GM18870 (cell line): Measurements from ENCODE around the gene RGL3.
"Not testable (repeated sequence)": the region's sequence is repeated elsewhere in the genome, so short reads cannot be mapped to it uniquely, and the experiment has no call there.

Experiments used
- ATAC-seq: cut with Tn5 transposase; IDR thresholded peaks from one replicate; pipeline ENCODE4 v1.9.1; 2021; ENCODE audit warnings: moderate library complexity; ENCODE audit not compliant: unreplicated experiment

The RGL3 gene, protein sequence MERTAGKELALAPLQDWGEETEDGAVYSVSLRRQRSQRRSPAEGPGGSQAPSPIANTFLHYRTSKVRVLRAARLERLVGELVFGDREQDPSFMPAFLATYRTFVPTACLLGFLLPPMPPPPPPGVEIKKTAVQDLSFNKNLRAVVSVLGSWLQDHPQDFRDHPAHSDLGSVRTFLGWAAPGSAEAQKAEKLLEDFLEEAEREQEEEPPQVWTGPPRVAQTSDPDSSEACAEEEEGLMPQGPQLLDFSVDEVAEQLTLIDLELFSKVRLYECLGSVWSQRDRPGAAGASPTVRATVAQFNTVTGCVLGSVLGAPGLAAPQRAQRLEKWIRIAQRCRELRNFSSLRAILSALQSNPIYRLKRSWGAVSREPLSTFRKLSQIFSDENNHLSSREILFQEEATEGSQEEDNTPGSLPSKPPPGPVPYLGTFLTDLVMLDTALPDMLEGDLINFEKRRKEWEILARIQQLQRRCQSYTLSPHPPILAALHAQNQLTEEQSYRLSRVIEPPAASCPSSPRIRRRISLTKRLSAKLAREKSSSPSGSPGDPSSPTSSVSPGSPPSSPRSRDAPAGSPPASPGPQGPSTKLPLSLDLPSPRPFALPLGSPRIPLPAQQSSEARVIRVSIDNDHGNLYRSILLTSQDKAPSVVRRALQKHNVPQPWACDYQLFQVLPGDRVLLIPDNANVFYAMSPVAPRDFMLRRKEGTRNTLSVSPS

DNA sequence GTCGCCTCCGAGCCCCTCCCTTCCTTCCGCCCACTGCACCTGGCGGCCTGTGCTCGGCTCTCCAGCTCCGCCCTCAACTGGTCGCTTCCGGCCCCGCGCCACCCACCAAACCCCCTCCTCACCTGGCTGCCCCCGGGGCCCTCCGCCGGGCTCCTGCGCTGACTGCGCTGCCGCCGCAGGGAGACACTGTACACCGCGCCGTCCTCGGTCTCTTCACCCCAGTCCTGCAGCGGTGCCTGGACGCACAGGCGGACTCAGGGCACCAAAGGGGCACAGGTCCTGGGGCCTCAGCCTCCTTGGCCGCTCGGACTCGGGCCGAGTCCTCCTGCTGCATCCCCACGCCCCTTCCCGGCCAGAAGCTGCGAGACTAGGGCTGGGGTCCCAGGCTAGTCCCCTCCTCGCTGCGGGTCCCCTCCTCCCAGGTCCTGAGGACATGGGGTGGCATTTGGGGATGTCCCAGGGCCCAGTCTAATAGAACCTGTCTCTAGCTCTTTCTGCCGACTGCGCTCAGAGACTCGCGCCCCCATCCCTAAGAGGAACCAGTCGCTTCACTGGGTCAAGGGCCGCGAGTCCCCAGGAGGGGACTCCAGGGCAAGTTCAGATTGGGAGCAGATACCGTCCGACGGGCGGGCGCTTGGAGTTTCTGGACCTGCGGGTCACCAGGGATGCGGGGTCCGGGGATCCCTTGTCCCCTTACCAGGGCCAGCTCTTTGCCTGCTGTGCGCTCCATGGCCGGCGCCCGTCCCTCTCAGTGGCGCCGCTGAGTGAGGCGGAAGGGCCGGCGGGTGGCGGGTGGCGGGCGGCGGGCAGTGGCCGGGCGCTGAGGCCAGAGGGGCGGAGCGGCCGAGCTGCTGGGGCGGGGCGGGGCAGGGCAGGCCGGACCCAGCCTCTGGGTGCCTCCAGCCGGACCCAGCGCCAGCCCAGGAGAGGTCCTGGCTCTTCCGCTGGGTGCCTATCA lies at the start of gene RGL3:
Gene RGL3 (minus strand): TSS at position 766 of the 958 bp plus-strand sequence. CDS start 36 bp downstream, at position 730.
- ATAC-seq = no peak

DNA sequence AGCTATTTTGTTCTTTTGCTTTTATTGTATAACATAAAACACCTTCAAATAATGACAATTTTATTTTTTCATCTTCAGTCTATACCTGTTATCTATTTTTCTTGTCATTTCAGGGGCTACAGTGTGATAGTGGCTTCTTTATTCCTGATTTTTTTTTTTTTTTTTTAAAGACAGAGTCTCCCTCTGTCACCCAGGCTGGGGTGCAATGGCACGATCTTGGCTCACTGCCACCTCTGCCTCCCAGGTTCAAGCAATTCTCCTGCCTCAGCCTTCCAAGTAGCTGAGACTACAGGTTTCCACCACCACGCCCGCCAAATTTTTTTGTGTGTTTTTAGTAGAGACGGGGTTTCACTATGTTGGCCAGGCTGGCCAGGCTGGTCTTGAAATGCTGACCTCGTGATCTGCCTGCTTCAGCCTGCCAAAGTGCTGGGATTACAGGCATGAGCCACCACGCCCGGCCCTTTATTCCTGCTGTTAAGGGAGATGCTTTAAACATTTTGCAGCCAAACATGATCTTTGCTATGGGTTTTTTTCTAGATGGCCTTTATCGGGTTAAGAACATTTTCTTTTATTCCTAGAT lies 49.2 kb upstream of the RGL3 start:
- ATAC-seq = not testable (repeated sequence)

DNA sequence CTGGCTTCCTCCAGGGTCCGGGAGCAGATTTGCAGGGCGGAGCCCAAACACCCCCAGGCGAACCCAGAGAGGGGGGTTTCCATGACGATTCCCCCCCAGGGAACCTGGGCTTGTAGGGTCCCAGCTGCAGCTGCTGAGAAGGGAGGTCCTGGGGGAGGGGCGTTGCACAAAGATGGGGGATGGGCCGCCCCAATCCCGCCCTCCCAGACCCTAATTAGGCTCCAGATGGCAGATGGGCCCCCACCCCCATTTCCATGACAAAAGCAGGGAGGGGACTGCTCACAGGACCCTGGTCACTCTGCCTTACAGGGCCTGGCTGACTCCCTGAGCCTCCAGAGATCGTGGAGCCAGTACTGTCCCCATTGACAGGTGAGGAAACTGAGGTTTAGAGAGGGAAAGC lies 46.5 kb upstream of the RGL3 start:
- no peak for ATAC-seq

DNA sequence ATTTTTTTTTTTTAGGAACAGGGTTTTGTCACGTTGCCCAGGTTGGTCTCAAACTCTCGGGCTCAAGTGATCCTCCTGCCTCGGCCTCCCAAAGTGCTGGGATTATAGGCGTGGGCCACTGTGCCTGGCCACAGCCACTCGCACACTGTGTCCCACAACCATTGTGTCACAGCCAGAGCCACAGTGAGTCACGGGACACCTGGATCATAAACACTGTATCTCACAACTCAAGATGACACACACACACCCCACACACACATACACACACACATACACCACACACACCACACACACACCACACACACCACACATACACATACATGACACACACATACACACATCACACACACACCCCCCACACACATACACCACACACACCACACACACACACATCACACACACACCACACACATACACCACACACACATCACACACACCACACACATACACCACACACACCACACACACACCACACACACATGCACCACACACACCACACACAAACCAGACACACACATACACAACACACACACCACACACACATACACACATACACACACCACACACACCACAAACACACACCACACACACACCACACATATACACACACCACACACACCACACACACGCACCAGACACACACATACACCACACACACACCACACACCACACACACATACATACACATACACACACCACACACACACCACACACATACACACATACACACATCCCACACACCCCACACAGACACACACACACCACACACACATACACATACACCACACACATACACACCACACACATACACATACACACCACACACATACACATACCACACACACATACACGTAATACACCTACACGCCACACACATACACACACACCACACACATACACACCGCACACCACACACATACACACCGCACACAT lies 45.5 kb upstream of the RGL3 start:
- no peak for ATAC-seq

DNA sequence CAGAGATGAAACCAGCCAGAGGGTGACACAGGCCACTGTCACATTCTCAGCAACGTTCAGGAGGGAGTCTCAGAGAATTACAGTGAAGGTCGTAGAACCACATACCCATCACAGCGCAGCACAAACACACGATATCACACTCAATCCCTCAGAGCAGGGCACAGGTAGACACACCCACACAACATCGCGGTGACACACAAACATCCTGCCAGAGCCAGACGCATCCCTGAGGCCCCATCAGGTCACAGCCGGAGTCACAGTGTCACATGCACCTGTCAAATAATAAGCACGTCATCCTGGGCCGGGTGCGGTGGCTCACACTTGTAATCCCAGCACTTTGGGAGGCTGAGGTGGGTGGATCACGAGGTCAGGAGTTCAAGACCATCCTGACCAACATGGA lies 44.3 kb upstream of the RGL3 start:
- ATAC-seq = no peak

DNA sequence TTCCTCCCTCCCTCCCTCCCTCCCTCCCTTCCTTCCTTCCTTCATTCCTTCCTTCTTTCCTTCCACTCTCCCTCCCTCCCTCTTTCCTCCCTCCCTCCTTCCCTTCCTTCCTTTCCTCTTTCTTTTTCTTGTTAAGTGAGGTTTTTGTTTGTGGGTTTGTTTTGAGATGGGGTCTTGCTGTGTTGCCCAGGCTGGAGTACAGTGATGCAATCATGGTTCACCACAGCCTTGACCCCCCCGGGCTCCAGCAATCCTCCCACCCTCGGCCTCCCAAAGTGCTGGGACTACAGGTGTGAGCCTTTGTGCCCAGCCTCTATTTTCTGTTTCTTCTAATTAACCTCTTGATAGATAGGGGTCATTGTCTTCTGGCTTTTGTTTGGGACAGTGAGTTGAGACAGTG lies 42.3 kb upstream of the RGL3 start:
- no peak for ATAC-seq

DNA sequence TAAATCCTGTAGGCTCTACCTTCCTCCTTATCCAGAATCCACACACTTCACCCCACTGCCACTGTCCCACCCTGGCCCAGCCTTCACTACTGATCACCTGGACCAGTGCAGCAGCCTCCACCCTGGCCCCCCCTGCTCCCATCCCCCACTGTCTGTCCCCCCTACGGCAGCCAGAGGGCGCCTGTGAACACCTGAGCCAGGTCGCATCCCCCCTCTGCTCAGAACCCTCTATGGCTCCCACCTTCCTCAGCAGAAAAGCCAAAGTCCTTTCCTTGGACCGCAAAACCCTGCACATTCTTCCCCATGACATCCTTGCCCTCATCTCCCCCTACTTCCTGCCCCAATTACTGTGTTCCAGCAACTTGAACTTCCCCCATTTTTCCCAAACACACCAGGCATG lies 41.1 kb upstream of the RGL3 start:
- ATAC-seq = no peak

DNA sequence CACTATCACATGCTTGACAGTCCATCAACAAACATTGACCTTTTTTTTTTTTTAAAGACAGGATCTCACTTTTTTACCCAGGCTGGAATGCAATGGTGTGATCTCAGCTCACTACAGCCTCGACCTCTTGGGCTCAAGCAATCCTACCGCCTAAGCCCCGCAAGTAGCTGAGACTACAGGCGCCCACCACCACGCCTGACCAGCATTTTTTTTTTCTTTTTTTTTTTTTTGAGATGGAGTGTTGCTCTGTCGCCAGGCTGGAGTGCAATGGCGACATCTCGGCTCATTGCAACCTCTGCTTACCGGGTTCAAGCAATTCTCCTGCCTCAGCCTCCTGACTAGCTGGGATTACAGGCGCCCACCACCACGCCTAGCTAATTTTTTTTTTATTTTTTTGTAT lies 39.8 kb upstream of the RGL3 start:
- ATAC-seq = not testable (repeated sequence)

DNA sequence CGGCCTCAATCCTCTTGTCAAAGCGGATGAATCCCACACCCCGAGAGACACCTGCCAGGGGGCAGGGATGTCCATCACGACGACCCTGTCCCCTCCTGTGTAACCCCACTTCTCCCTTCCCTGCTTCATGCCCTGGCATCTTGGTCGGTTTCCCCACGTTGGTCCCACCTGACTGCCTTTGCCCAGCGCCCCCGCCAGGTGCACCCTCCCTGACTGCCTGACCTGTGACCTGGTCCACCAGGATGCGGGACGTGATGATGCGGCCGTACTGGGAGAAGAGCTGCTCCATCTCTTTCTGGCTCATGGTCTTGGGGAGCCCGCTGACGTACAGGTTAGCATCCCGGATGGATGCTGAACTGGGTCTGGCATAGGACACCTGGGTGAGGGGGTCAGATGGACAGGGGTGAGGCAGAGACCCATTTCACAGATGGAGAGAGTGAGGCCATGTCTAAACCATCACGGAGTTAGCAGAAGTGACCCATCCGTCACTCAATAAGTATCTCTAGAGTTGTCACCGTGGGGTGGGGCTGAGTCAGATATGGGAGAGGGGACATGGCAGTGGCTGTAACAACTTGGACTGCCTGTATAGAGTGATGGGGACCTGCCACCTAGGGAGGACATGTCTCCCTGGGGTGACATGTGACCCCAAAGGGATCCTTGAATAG lies 39.3 kb upstream of the RGL3 start:
- ATAC-seq = no peak

DNA sequence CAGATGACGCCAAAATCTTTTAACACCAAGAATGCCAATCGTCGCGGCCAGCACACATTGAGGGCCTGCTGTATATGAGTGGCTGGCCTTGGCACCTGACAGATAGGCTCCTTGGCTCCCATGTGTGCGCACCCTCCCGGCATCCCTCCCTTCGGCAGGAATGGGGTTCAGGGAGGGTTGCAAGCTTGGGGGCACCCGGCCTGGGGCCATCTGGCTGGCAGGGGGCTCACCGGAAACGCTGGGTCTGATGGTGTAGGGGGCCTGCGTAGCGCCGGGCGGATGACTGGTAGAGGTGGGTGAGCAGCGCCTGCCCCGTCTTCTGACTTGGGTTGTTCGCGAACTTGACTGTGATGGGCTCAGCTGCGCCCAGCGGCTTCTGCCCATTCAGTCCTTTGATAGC lies 38.7 kb upstream of the RGL3 start:
- ATAC-seq = no peak

DNA sequence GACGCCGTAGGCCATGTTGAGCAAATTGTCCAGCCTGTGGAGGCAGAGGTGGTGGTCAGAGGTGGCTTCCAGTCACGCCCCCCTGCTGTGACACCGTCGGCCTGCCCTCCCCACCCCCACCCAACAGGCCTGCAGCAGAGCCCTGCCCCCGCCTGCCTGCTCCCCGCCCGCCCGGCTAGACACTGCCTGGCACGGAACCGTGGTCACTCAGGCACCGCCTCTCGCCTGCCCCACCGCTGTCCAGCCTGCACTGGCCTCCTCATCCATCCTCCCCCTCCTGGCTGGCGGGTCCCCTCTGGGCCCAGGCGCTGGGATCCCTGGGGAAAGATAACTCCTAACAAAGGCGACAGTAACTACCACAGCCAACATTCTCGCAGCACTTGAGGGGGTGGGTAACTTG lies 38.0 kb upstream of the RGL3 start:
- no peak for ATAC-seq

DNA sequence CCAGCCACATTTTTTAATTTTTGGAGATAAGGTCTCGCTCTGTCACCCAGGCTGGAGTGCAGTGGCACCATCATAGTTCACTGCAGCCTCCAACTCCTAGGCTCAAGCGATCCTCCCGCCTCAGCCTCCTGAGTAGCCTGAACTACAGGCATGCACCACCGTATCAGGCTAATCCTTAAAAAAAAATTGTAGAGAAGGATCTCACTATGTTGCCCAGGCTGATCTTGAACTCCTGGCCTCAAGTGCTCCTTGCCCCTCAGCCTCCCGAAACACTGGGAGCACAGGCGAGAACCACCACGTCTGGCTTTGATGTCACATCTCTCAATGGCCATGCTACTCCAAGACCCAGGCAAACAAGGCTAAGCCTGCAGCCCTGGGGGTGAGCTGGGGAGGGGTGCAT lies 37.5 kb upstream of the RGL3 start:
- ATAC-seq = no peak

DNA sequence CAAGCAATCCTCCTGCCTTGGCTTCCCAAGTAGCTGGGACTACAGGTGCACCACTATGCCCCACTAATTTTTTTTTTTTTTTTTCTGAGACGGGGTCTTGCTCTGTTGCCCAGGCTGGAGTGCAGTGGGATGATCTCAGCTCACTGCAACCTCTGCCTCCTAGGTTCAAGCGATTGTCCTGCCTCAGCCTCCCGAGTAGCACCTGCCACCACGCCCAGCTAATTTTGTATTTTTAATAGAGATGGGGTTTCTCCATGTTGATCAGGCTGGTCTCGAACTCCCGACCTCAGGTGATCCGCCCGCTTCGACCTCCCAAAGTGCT lies 36.1 kb upstream of the RGL3 start:
- ATAC-seq = not testable (repeated sequence)

DNA sequence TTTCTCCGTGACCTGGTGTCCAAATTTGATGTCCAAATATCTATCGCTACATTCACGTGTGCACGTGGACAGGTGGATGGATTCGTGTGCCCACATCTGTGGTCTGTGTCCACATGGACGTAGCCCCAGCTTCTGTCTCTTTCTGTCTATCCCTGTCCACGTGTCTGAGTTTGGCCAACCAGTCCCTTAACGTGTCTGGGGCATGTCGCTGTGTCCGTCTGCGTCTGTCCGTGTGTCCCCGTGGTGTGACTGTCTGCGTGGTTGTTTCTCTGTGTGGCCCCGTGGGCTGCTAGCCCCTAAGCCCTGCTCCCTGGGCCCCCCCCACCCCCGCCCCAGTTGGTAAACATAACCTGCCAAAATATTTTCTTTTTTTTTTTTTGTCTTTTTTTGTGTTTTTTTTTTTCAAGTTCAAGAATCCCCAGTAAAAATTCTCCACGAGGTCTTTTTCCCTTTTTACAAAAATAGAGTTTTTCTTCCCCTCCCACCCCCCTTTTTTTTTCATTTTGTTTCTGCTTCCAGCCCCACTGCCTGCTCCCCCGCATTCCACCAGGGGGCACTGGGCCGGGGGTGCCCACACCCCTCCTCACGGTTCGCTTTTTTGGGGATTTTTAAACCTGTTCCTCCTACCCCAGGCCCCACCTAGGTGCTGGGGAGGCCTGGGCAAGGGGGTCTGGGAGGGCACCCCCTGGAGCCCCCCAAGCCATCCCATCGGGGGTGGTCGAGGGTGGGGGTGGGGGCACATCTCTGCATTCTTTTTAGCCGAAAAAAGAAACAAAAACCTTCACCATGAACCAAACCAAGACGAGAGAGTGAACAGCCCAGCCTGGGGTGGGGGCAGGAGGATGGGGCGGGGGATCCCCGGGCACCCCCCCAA lies 34.6 kb upstream of the RGL3 start:
- ATAC-seq = no peak

DNA sequence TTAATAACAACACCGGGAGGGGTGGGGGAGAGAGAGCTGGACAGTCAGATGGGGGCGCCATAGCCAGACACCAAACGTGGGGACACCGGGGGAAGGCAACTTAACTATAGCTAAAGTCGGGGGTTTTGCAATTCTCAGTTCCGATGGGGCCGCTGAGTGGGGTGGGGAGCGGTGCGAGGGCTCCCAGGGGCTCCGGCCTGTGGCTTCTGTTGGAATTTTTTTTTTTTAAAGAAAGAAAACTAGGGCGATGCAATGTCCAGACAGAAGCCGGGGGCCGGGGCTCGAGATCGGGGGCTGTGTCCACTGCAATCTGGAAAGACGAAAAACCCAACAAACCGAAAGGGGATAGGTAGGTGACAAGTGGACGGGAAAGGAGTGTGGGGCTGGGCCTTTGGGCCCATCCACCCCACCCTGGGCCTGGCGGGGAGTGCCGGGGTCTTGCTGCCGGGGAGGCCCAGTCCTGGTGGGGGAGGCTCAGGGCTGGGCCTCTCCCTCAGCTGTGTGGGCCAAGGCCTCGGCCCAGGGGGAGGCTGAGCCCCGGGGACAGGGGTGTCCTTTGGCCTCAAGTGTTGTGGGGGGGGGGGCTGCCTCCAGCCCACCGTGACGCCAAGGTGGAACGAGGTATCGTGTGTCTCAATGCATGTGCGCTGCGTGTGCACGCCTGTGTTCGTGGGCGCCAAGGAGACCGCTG lies 33.7 kb upstream of the RGL3 start:
- ATAC-seq = no peak

DNA sequence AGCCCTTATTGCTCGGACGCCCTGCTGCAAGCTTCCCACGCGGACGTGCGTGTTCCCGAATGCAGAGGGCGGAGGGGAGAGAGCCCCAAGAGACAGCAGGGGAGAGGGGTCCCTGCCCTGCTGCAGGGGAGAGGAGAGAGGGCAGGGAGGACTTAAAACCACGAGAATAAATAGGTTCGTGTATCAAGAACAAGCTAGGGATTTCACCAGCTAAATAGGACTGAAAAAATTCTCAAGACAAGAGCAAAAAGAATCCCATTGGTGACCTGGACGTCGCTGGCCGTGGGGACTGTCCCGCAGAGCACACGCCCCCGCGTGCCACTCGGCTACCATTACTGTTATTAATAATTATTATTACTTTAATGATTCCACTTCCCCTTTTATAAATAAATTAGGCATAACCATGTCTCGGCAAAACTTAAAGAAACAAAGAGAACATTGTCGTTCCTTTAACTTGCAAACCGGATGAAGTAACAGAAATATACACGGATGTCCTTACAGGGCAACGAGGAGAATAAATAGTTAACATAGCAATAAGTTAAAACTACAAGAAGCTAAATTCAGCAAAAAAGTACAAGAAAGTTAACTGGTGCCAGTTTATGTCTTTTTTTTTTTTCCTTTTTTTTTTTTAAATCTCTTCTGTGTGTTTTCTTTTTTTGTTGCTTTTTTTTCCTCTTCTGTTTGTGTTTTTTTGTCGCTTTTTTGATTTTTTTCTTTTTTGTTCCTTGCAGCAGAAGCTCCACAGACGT lies 32.9 kb upstream of the RGL3 start:
- no peak for ATAC-seq

DNA sequence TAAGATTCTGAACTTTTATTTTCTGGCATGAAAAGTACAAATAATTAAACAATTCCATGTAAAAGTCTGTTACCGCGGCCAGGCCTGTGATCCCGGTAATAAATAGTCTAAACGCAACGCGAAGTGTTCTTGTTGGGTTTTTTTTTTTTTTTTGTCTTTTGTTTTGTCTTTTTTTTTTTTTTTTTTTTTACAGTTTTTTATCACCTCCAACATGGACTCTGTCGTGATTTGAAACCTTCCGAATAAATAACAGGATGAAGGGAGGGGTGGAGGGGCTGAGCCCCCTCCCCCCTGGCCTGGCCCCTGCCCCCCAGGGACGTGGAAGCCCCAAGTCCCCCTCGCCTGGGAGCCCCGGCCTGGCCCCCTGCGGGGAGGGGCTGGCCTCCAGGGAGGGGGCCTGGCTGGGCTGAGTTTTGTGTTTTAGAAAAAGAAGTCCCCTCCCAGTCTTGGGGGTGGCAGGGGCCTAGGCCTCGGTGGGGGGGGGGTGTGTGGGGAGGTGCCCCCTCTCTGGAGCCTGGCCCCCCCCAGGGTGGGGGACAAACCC lies 32.3 kb upstream of the RGL3 start:
- ATAC-seq = no peak
